ENCODE measurements around the gene DPP10.

Gene DPP10

DNA sequence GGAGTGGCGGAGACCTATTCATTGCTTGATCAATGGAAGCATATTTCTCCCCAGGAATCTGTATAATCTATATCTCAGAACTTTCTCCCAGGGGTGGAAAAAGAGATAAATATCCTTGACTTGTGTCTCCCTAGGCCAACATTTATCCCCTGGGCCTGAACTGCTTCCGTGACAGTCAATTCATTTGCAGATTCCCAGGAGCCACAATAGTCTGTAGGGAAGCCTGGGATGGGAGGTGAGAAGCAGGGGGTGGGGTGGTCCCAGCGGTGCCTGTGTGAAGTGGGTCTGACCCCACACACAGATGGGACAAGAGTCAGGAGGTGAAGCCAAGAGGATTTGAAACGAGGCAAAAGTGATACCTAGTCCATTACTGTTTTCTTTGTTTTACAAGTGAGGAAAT lies 166.8 kb downstream of the DPP10 start:
- no peak for DNase-seq (ENCODE audit: low spot score)

DNA sequence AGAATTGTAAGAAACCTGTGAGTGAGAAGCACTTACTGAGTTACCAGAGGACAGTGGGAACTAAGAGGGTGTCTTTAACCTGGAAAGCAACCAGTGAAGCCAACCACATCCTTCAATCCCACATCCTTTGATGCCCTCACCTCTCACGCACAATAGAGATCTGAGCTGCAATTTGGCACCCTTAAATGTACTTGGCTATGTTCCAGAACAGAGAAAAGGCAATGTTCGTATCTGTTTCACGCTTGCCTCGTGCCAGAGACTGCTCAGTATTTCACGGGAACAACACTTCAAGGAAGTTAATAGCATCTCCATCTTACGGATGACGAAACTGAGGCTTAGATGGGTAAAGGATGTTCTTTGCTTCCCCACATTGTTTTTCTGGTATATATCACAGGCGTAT lies 167.4 kb downstream of the DPP10 start:
- DNase-seq (ENCODE audit: low spot score) = no peak

DNA sequence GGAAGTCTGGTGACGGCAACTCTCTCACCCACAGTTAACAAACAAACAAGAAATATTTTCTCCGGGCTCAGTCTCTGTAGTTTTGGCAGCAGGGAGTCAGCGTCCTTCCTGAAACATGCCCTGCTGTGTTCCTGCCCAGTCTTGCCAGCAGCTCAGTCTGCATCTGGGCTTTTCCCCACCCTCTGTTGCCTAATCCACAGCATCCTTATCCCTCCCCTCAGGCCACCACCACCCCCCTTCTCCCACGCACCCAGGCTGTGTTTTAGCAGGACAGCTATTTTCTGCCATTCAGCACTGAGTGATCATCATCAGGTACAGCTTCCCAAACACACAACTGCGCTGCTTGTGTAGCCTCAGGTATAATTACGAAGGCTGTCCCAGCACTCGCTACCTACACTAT lies 168.2 kb downstream of the DPP10 start:
- no peak for DNase-seq (ENCODE audit: low spot score)

DNA sequence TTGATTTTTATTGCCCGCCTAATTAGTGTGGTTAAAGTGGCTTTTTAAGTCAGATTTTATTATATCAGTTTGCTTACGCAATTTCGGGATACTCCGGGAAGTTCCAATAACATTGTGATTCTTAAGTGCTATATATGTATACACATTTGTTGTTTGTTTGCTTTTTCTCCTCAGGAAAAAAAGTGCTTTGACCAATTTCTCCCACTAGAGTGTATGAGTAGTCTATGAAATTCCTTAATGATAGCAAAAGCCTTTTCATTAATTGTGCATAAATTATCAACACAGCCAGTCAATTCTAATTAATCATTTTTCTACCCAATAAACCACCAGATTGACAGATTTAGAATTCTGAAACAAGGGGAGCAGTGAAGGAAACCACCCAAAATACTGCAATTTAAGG lies 172.2 kb downstream of the DPP10 start:
- DNase-seq (ENCODE audit: low spot score) = no peak

DNA sequence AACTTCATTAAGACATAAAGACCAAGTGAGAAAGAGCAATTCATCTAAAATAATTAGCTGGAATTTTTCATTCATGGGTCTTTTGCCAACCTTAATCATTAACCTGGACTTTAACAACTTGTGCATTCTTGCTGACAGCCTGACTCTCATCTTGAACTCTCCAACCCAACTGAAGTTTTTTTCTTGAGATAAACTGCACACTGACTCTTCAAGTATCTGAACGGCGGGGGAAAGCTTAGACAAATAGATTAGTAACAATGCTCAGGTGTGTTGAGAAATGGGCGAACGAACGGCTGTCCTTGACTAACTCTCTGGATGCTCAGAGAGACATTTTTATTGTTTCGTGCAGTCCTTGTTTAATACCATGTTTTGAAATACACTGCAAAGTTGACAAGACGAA lies 186.0 kb downstream of the DPP10 start:
- no peak for DNase-seq (ENCODE audit: low spot score)

DNA sequence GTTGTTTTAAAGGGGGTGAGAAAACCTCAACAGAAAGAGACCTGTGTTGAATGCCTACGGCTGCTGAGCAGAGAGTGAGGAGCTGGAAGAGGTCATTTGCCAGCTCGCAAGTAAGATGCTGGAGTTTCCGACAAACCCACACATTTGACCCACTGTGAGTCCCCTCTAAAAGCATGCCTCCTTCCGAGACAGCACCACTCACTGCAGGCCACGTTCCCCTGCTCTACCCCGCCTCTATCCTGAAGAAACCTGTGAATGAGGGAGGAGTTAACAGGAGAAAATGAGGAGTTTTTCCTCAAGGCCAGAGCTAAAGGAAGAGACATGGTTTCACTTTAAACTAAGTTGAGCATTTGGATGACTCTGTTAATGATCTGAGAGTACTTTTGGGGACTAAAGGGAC lies 188.7 kb downstream of the DPP10 start:
- no peak for DNase-seq (ENCODE audit: low spot score)

DNA sequence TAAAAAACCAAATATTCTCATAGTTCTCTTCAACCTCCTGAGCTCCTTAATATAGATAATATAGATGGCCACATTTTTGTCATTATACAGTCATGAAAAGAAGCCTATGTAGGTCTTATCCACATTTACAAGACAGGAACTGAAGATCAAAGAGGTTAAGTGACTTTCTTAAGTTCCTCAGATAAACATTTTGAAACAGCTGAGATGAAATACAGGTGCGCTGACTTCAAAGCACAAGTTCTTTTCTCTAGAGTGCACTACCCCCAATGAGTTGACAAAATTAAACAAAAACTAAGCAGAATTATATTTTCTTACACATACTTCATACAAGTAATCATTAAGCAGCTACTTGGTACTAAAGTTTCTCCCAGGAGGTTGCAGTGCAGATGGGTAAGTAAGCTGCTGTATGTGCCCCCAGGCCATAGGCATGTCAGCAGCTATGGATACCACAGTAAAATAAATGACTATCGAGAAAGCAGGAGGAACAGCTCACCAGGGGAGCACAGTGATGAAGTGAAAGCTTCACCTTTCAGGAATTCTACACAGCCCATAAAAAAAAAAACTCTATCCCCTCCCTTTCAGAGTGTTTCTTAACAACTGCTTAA lies 199.8 kb downstream of the DPP10 start:
- no peak for DNase-seq (ENCODE audit: low spot score)

DNA sequence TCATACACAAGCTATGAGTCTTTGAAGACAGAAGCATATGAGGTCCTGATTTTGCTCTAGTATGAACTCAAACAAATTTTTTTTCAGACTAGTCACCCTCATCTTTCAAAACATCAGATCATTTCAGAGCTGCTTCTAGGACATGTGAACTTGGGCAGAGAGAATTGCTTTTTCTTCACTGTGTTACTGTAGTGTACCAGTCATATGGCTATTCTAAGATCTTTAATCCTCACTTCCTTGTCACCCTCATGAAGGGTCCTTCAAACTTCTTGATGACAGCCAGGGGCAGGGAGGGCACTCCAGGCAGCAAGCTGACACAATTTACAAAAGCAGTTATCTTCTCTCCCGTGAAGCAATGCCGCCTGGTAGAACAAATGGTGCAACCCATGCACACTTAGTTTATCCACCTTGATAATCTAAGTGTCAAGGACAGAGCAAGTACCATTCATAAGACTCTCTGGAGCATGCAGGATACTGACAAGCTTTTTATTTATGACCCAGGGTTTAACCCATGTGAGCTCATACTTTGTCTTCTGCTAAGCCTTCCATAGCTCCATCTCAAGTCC lies 200.6 kb downstream of the DPP10 start:
- DNase-seq (ENCODE audit: low spot score) = no peak

DNA sequence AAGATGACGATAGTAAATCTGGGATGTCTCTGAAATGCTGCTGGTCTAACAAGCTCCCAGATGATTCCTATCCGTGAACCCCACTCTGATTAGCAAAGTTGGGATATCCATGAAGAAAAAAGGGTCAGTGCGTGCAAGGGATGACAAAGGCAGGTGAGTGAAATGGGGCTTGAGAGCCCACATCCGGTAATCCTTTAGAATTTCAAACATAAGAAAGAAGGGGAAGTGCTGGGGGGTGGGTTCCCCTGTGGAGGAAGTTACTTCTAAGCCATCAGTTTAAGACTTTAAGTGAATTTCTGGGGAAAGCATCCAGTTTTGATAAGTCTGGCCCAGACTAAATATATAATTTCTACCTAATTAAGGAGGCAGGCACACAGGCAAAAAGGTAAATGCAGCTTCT lies 209.5 kb downstream of the DPP10 start:
- DNase-seq (ENCODE audit: low spot score) = no peak

DNA sequence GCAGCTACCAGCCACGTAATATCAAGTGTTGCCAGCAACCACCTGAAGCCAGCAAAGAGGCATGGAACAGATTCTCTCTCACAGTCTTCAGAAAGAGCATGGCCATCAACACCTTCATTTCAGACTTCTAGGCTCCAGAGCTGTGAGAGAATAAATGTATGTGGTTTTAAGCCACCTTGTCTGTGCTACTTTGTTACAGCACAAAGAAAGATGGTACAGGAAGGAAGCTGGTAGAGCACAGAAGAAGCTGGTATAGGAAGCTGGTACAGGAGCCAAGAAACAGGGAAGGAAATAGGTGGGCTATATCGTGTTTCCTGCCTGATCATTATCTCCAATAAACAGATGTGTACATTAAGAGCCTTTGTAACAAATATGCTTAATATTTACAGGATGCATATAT lies 217.4 kb downstream of the DPP10 start:
- no peak for DNase-seq (ENCODE audit: low spot score)

DNA sequence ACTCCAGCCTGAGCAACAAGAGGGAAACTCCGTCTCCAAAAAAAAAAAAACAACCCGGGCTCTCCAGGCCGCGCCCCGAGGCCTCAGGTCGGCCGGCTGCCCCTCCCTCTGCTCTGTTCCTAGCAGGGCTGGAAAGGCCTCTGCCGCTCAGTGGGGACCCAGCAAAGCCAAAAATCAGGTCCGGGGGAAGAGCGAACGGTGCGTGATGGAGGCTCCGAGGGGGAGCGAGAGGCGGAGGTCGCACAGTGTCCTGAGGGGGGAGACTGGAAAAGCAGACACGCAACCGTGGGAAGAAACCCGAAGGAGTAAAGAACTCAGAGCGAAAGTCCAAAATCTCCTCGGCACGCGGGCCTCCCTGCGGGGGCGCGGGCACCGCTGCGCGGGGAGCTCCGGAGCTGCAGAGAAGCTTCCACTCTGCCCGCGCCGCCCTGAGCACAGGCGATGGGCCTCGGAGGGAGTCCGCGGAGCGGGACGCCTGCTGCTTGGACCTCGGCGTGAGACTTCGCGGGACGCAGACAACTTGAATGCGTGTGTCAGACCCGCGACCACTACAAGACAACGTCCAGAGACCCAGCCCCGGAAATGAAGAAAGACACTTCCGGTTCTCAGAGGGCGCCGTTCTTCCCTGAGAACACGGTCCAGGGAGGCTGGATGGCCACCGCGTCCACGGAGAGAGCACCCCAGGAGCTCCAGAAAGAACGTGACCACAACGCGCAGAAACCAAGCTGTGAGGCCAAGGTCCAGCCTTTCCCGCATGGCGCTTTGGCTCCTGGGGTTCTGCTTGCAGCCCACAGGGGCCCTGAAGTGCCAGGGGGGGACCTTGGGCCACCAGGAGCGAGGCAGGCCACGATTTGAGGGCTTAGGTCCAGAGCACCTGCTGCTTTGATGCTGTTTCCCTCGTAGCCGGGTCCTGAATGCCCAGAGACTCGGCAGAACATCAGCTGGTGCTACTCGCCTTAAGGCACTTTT lies 219.8 kb downstream of the DPP10 start:
- no peak for DNase-seq (ENCODE audit: low spot score)

DNA sequence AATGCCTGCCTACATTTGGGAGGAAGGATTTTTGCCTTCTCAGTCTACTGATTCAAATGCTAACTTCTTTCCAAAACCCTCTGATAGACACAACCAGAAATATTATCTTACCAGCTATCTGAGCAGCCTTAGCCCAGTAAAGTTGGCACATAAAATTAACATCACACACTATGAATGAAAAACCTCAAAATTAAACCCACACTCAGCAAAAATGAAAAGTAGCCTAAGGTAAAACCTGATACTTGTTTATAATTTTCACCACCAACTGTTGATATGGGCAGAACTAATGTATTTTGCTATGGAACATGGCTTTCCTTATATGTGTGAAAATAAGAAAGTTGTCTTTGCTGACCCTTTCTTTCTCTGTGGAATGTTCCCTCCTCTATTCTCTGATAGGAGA lies 226.0 kb downstream of the DPP10 start:
- no peak for DNase-seq (ENCODE audit: low spot score)

DNA sequence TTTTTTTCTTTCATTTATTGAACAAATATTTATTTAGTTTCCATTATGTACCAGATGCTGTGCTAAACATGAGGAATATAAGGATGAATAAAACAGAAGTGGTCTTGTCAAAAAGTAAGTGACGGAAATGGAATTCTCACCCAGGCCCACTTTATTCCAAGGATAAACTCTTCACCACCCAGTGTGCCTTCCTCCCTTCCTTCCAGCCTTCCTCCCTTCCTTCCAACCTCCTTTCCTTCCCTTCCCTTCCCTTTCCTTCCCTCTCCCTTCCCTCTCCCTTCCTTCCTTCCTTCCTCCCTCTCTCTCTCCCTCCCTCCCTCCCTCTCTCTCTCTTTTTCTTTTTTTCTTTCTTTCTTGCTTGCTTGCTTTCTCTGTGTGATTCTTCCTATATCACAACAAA lies 240.8 kb downstream of the DPP10 start:
- DNase-seq (ENCODE audit: low spot score) = no peak

DNA sequence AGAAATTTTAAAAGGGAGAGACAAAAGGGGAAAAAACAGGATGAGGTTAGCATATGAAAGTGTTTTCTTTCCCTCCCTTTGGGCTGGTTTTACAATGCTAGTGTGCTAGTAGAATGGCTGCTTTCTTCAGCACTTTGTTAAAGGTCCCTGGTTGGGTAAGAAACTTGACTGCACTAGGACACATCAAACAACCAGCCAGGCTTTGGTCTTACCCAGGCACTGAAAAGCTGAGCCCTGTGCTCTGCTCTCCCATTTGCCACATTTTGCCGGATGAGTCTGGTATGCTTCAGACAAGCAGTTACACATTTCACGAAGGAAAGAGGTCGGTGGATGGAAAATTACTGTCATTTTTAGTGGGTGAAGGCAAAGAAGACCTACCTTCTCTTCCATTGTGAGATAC lies 242.0 kb downstream of the DPP10 start:
- DNase-seq (ENCODE audit: low spot score) = no peak

DNA sequence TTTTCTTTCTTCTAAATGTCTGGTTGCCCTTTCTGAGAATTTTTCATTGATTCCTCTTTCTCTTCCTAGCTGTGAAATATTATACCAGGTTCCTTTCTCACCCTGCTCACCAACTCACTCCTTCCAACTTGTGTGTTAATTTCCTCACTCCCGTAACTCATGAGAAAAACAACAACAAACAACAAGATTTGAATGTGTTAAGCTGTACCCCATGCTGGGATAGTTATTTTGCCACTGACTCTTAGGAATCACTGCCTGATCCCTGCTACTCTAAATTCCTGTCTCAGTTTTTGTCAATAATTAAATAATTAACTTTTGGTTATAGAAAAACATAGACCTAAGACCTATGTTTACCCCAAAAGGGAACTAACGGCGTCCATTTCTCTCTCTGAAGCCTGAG lies 242.7 kb downstream of the DPP10 start:
- no peak for DNase-seq (ENCODE audit: low spot score)

DNA sequence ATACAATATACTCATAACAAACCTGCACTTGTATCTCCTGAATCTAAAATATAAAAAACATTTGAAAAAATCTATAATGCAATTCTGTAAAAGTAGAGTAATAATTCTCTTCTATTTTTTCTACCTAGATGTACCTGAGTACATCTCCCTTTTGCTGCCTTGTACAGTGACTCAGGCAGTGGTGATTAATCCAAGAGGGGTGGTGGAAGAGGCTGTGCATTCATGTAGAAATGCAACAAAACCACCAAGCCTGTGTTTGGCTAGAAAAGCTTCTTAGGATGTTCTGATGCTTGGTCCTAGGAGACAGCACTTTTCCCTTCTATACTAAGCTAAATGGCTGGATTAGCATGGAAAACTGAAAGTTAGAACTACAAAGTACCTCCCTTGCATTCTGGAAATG lies 245.8 kb downstream of the DPP10 start:
- no peak for DNase-seq (ENCODE audit: low spot score)

DNA sequence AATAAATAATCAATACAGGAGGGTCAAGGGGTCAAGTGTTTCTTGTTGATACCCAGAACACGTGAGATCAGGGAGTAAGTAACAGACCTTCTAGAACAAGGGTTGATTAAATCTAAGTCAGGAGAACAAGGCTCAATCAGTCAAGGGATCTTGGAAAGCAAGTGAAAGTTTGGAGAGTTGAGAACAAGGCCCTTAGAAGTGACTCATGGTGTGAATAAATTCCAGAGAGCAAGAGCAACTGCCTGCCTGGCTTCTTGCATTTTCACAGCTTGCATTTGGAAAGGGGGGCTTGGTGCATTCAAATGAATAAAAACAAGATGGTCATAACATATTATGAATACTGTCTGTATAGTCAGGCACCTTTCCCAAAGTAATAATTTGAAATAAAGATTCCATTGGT lies 256.1 kb downstream of the DPP10 start:
- DNase-seq (ENCODE audit: low spot score) = no peak

DNA sequence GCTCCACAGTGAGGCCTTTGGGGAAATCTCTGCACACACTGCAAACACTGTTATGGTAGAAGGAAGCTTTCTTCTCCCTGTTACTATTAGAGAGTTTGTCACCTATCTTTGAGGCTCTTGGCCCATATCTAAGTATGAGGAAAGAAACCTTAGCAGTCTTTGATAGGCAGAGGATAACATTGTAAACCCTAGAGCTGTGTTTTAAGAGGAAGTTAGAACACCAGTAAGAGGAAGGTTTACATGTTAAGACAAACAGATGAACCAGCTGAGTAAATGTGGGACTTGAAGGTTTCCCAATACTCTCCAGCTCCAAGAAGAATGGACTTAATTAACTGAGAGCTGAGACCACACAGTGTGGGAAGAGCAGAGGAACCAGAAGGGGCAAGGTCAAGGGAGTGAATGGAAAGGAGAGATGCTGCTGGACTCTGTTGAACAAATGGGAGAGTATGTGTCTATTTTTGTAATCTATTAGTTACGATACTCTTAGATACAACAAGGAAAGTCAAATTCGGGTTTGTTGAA lies 257.0 kb downstream of the DPP10 start:
- no peak for DNase-seq (ENCODE audit: low spot score)

DNA sequence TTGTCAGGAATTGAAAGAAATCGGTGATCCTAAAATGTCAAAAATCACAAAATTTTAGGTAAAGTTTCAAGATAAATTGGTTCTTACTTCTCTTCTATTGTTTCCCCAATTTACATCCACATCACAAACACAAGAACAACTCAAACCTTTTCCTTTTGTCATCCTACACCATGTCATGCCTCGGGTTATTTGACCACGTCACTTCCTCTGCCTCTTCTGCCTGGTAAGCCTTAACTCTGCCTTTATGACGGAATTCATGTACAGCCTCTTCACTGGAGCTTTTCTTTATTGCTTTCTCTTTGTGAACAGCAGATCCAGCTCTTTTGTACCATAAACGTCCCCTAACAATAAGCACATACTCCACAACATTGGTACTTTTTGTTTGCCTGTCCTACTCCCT lies 258.0 kb downstream of the DPP10 start:
- DNase-seq (ENCODE audit: low spot score) = no peak

DNA sequence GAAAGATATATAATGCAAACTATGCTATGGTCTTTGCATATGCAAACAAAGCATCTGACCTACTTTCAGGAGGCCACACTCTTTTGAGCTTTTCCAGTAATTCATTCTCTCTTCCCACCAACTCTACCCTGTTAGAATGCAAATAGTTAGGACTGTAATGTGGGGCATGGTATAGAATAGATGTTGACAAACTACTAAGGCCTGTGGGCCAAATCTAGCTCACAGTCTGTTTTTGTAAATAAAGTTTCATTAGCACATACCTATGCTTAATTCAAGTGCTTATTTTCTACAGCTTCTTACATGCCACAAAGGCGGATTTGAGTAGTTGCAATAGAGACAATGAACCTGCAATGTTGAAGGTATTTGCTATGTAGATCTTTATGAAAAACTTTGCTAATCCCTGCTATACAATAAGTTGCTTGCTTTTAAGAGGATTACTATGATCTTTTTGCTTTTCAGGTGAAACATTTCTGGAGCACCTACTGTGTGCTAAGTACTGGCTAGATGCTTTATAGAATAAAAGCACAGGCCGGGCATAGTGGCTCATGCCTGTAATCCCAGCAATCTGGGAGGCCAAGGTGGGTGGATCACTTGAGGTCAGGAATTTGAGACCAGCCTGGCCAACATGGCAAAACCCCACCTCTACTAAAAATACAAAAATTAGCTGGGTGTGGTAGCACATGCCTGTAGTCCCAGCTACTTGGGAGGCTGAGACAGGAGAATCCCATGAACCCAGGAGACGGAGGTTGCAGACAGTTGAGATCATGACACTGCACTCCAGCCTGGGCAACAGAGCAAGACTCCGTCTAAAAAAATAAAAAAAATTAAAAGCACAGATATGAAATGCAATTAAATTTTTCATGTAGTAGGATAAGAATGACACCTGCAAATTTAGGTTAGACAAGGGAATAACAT lies 267.8 kb downstream of the DPP10 start:
- DNase-seq (ENCODE audit: low spot score) = no peak

DNA sequence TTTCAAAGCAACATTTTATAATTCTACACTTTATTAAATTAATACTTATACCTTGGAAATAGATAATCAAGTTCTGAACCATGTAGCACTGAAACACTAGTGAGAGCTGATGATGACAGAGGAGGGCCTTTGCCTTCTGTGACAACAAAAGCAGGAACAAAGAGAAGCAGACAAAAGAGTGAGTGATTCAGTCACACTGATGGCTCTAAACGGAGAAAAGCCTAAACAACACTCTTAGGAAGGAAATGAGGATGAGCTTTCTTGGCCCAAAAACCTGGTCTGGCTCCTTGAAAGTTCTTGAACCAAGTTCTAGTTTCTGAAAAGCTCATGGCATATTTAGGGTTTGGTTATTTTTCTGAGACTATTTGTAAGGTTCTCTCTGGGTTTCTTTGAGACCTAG lies 271.9 kb downstream of the DPP10 start:
- no peak for DNase-seq (ENCODE audit: low spot score)

DNA sequence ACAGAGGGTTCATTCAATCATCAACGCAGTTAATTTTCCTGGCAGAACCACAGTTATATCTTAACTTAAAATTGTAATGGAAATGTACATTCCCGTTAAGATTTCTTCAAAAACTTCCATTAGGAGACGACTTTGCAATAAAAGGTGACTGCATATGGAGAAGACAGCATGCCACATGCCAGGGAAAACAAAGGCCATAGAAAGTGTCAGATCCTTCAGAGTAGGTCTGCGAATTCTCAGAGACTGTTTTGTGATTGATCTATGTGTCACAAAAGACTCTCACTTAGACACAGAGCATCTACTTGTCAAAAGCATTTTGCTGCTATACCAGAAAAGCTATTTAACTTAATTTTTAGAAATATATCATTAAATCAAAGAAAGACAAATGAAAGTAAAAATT lies 274.6 kb downstream of the DPP10 start:
- DNase-seq (ENCODE audit: low spot score) = no peak
